Measurements from ENCODE around the gene CYB561A3.

Gene CYB561A3

GRCh38 chr11:61309739-61310138, 51.9 kb downstream of the CYB561A3 start:
- TF ChIP-seq CTCF (conservative IDR thresholded peaks at IDR 0.05) = no peak
- no peak overlapping the region for H3K27ac ChIP-seq

DNA sequence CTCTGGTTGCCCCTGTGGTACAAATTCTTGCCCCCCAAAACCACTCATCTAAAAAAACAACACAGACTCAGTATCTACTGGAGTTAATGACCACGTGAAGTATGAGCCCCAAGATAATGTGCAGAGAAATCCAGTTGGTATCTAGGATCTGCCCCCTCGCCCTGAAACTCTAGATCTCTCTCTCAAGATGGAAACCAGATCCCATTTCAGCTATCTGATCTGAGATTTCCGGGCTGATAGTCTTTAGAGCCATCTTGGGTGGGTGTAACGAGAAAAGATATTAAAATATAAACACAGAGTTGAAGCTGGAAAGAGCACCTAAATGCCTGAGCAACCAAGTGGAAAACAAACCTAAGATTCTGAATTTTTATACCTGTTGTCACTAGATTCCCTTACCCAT, 52.5 kb downstream of the CYB561A3 start:
- no peak overlapping the region for H3K27ac ChIP-seq
- TF ChIP-seq CTCF (conservative IDR thresholded peaks at IDR 0.05) = no peak

- no peak overlapping the region for H3K27ac ChIP-seq
- TF ChIP-seq CTCF (conservative IDR thresholded peaks at IDR 0.05) = no peak
Observed at GRCh38 chr11:61307354-61307753, 54.3 kb downstream of the CYB561A3 start.

- no peak for TF ChIP-seq CTCF (conservative IDR thresholded peaks at IDR 0.05)
- H3K27ac ChIP-seq = no peak overlapping the region
Observed at GRCh38 chr11:61306221-61306620, 55.5 kb downstream of the CYB561A3 start.

DNA sequence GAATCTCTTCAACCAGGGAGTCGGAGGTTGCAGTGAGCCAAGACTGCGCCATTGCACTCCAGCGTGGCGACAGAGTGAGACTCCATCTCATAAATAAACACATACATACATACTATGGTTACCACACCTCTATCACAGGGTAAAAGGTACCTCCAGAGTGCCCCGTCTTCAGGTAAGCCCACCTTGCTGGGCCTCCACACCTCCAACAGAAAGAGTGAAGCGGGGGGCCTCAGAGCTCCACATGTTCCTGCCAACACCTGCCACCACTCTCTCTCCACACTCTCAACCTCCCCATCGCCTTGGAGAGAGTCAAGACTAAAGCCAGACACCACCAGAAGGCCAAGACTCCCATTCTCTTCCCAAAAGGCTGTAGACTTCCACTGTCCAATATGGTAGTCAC, 56.3 kb downstream of the CYB561A3 start:
- H3K27ac ChIP-seq = no peak overlapping the region
- no peak for TF ChIP-seq CTCF (conservative IDR thresholded peaks at IDR 0.05)

DNA sequence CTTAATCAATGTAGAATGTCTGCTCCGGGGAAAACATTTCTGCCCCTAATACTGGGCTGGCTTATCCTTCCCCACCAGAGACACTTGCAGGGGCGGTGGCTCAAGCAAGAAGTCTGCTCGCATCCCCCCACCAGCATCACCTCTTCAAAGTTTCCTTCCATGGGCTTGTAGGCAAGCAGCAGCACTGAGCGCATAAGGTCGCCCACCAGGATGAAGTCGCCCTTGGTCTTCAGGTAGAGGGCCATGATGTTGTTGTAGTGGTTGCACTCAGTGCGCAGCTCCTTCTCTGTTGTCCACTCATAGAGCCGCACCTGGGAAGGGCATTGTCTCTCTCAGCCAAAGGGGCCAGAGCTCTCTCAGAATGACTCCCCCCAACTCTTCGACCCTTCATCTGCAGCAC, 58.0 kb downstream of the CYB561A3 start:
- no peak for TF ChIP-seq CTCF (conservative IDR thresholded peaks at IDR 0.05)
- no peak overlapping the region for H3K27ac ChIP-seq

DNA sequence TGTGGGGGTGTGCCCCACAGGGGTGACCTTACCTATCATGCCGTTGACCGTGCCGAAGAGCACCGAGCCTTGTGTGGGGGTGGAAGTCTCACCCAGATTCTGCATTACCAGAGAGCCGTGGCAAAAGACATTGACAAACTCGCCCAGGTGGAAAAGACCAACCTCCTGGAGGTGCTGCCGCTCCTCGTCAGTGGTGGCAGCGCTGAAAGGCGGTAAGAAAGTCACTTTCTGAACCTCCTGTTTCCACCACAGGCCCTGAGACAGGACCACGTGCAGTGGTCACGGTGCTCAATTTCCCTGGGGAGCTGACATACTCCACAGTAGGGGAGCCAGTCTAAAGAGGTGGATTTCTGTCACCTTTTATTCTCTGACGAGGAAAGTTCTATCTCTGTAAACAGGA, 59.1 kb downstream of the CYB561A3 start:
- no peak for TF ChIP-seq CTCF (conservative IDR thresholded peaks at IDR 0.05)
- no peak overlapping the region for H3K27ac ChIP-seq
